Measurements from ENCODE around the gene TRDMT1.

The TRDMT1 gene

GRCh38 chr10:17233286-17233991, 32.0 kb upstream of the TRDMT1 start:
- H3K4ac ChIP-seq (ENCODE audit: low read depth in 1 of 2, low read length in 2 of 2), result no peak overlapping the region
- H3K14ac ChIP-seq (ENCODE audit: low read length in 2 of 2), result no peak overlapping the region
- H3K4me3 ChIP-seq (ENCODE audit: insufficient read depth in 1 of 2, low read depth in 1 of 2, low read length in 2 of 2), result peak overlapping the region in 1 of 2 experiments; percentile 98
- no peak overlapping the region for H2BK5ac ChIP-seq (ENCODE audit: low read depth, low read length, poor library complexity, severe bottlenecking)
- H2BK15ac ChIP-seq (ENCODE audit: low read depth, poor library complexity, severe bottlenecking), result no peak overlapping the region
- peak; percentile 68 for DNase-seq
- no peak overlapping the region for H2AFZ ChIP-seq (ENCODE audit: low read depth, low read length)
- no peak overlapping the region for H4K8ac ChIP-seq (ENCODE audit: low read length)
- no peaks in the 10 kb centered on the region for H3K79me1 ChIP-seq (replicated peaks; ENCODE audit: low read length, poor library complexity, severe bottlenecking)
- H4K91ac ChIP-seq (ENCODE audit: low read length), result no peak overlapping the region
- H3K9me3 ChIP-seq (ENCODE audit: control insufficient read depth, low read length), result no peaks in the 10 kb centered on the region
- no peak overlapping the region for H2AK5ac ChIP-seq (ENCODE audit: low read length, severe bottlenecking)
- peak overlapping the region; percentile 99 for H3K9ac ChIP-seq (ENCODE audit: low read length)
- peaks cover 6% of the 10 kb centered on the region for H3K4me1 ChIP-seq (ENCODE audit: control insufficient read depth, insufficient read depth, low read depth, low read length)
- no peak overlapping the region for H3K23ac ChIP-seq (ENCODE audit: low read length in 2 of 2)
- H2BK120ac ChIP-seq (ENCODE audit: low read depth, low read length), result no peak overlapping the region
- no peak overlapping the region for H3K18ac ChIP-seq (ENCODE audit: low read depth in 1 of 2, low read length in 2 of 2)
- no peaks in the 10 kb centered on the region for H3K27me3 ChIP-seq (ENCODE audit: control insufficient read depth in 1 of 2, insufficient read depth in 1 of 2, low read length in 2 of 2)
- WGBS, result 79% methylated on average over 13 of the region's 14 CpGs
- H2BK12ac ChIP-seq (ENCODE audit: low read length in 2 of 2), result no peak overlapping the region
- H3K4me2 ChIP-seq (ENCODE audit: low read length, poor library complexity, severe bottlenecking), result peak overlapping the region; percentile 89
- H3K27ac ChIP-seq (ENCODE audit: low read length, poor library complexity, severe bottlenecking), result peak overlapping the region; percentile 35
- H3K36me3 ChIP-seq (ENCODE audit: control insufficient read depth in 1 of 2, insufficient read depth in 2 of 2, low read depth in 1 of 2, low read length in 2 of 2), result peaks cover 32 to 85% of the 10 kb centered on the region in 2 experiments

GRCh38 chr10:17232276-17232960, 30.9 kb upstream of the TRDMT1 start:
- Histone ChIP-seq H3K27me3 (ENCODE audit: control insufficient read depth in 1 of 2, insufficient read depth in 1 of 2, low read length in 2 of 2) (no peaks in the 10 kb centered on the region), H2AFZ (ENCODE audit: low read depth, low read length) (no peak overlapping the region), H2BK5ac (ENCODE audit: low read depth, low read length, poor library complexity, severe bottlenecking) (no peak overlapping the region), H3K18ac (ENCODE audit: low read depth in 1 of 2, low read length in 2 of 2) (no peak overlapping the region), H3K23ac (ENCODE audit: low read length in 2 of 2) (no peak overlapping the region), H2BK15ac (ENCODE audit: low read depth, poor library complexity, severe bottlenecking) (no peak overlapping the region), H3K4me3 (ENCODE audit: insufficient read depth in 1 of 2, low read depth in 1 of 2, low read length in 2 of 2) (peak overlapping the region in 1 of 2 experiments; percentile 98), H3K4me2 (ENCODE audit: low read length, poor library complexity, severe bottlenecking) (peak overlapping the region; percentile 2), H3K27ac (ENCODE audit: low read length, poor library complexity, severe bottlenecking) (peak overlapping the region; percentile 64), H4K91ac (ENCODE audit: low read length) (no peak overlapping the region), H3K79me1 (replicated peaks; ENCODE audit: low read length, poor library complexity, severe bottlenecking) (no peaks in the 10 kb centered on the region), H4K8ac (ENCODE audit: low read length) (no peak overlapping the region), H3K9ac (ENCODE audit: low read length) (peak overlapping the region; percentile 99), H3K14ac (ENCODE audit: low read length in 2 of 2) (no peak overlapping the region), H3K4me1 (ENCODE audit: control insufficient read depth, insufficient read depth, low read depth, low read length) (peaks cover 6% of the 10 kb centered on the region), H3K36me3 (ENCODE audit: control insufficient read depth in 1 of 2, insufficient read depth in 2 of 2, low read depth in 1 of 2, low read length in 2 of 2) (peaks cover 32 to 79% of the 10 kb centered on the region in 2 experiments), H3K4ac (ENCODE audit: low read depth in 1 of 2, low read length in 2 of 2) (no peak overlapping the region), H2AK5ac (ENCODE audit: low read length, severe bottlenecking) (no peak overlapping the region), H3K9me3 (ENCODE audit: control insufficient read depth, low read length) (no peaks in the 10 kb centered on the region), H2BK12ac (ENCODE audit: low read length in 2 of 2) (no peak overlapping the region), H2BK120ac (ENCODE audit: low read depth, low read length) (no peak overlapping the region)
- 67% methylated on average over 3 of the region's 3 CpGs for WGBS
- peak; percentile 57 for DNase-seq

- Histone ChIP-seq H2AFZ (ENCODE audit: low read depth, low read length) (no peak overlapping the region), H3K4me1 (ENCODE audit: control insufficient read depth, insufficient read depth, low read depth, low read length) (peaks cover 10% of the 10 kb centered on the region), H3K79me1 (replicated peaks; ENCODE audit: low read length, poor library complexity, severe bottlenecking) (no peaks in the 10 kb centered on the region), H2AK5ac (ENCODE audit: low read length, severe bottlenecking) (no peak overlapping the region), H4K91ac (ENCODE audit: low read length) (no peak overlapping the region), H2BK120ac (ENCODE audit: low read depth, low read length) (no peak overlapping the region), H3K9me3 (ENCODE audit: control insufficient read depth, low read length) (no peaks in the 10 kb centered on the region), H3K27ac (ENCODE audit: low read length, poor library complexity, severe bottlenecking) (no peak overlapping the region), H3K18ac (ENCODE audit: low read depth in 1 of 2, low read length in 2 of 2) (no peak overlapping the region), H4K8ac (ENCODE audit: low read length) (no peak overlapping the region), H2BK15ac (ENCODE audit: low read depth, poor library complexity, severe bottlenecking) (no peak overlapping the region), H3K9ac (ENCODE audit: low read length) (peak overlapping the region; percentile 99), H3K27me3 (ENCODE audit: control insufficient read depth in 1 of 2, insufficient read depth in 1 of 2, low read length in 2 of 2) (no peaks in the 10 kb centered on the region), H3K36me3 (ENCODE audit: control insufficient read depth in 1 of 2, insufficient read depth in 2 of 2, low read depth in 1 of 2, low read length in 2 of 2) (peaks cover 32 to 72% of the 10 kb centered on the region in 2 experiments), H3K14ac (ENCODE audit: low read length in 2 of 2) (no peak overlapping the region), H3K4me3 (ENCODE audit: insufficient read depth in 1 of 2, low read depth in 1 of 2, low read length in 2 of 2) (peak overlapping the region in 1 of 2 experiments; percentile 98), H2BK12ac (ENCODE audit: low read length in 2 of 2) (no peak overlapping the region), H3K23ac (ENCODE audit: low read length in 2 of 2) (no peak overlapping the region), H3K4me2 (ENCODE audit: low read length, poor library complexity, severe bottlenecking) (no peak overlapping the region), H3K4ac (ENCODE audit: low read depth in 1 of 2, low read length in 2 of 2) (no peak overlapping the region), H2BK5ac (ENCODE audit: low read depth, low read length, poor library complexity, severe bottlenecking) (no peak overlapping the region)
- no CpG with 5 or more reads among the region's 1 CpG for WGBS
- DNase-seq, result no peak
Measured at GRCh38 chr10:17231788-17232187, 30.3 kb upstream of the TRDMT1 start.

- H3K4ac ChIP-seq (ENCODE audit: low read depth in 1 of 2, low read length in 2 of 2), result peak overlapping the region; percentile 52 to 94
- peak overlapping the region; percentile 83 to 97 for H3K18ac ChIP-seq (ENCODE audit: low read depth in 1 of 2, low read length in 2 of 2)
- peak overlapping the region; percentile 97 for H4K91ac ChIP-seq (ENCODE audit: low read length)
- peak overlapping the region; percentile 81 to 100 for H3K14ac ChIP-seq (ENCODE audit: low read length in 2 of 2)
- H3K4me1 ChIP-seq (ENCODE audit: control insufficient read depth, insufficient read depth, low read depth, low read length), result peaks cover 11% of the 10 kb centered on the region
- H3K79me1 ChIP-seq (replicated peaks; ENCODE audit: low read length, poor library complexity, severe bottlenecking), result peaks cover 5% of the 10 kb centered on the region
- H3K4me2 ChIP-seq (ENCODE audit: low read length, poor library complexity, severe bottlenecking), result no peak overlapping the region
- peak overlapping the region; percentile 73 for H2BK15ac ChIP-seq (ENCODE audit: low read depth, poor library complexity, severe bottlenecking)
- peak overlapping the region; percentile 84 for H3K27ac ChIP-seq (ENCODE audit: low read length, poor library complexity, severe bottlenecking)
- under 1% methylated on average over 40 of the region's 43 CpGs for WGBS
- peaks cover 30 to 56% of the 10 kb centered on the region in 2 experiments for H3K36me3 ChIP-seq (ENCODE audit: control insufficient read depth in 1 of 2, insufficient read depth in 2 of 2, low read depth in 1 of 2, low read length in 2 of 2)
- no peaks in the 10 kb centered on the region for H3K9me3 ChIP-seq (ENCODE audit: control insufficient read depth, low read length)
- H3K23ac ChIP-seq (ENCODE audit: low read length in 2 of 2), result peak overlapping the region in 1 of 2 experiments; percentile 85
- peak overlapping the region in 1 of 2 experiments; percentile 16 for H2BK12ac ChIP-seq (ENCODE audit: low read length in 2 of 2)
- peak overlapping the region; percentile 72 to 98 for H3K4me3 ChIP-seq (ENCODE audit: insufficient read depth in 1 of 2, low read depth in 1 of 2, low read length in 2 of 2)
- H2AFZ ChIP-seq (ENCODE audit: low read depth, low read length), result no peak overlapping the region
- peak overlapping the region; percentile 84 for H2BK5ac ChIP-seq (ENCODE audit: low read depth, low read length, poor library complexity, severe bottlenecking)
- peak overlapping the region; percentile 67 for H2AK5ac ChIP-seq (ENCODE audit: low read length, severe bottlenecking)
- H3K9ac ChIP-seq (ENCODE audit: low read length), result peak overlapping the region; percentile 99
- H2BK120ac ChIP-seq (ENCODE audit: low read depth, low read length), result peak overlapping the region; percentile 21
- peak overlapping the region; percentile 89 for H4K8ac ChIP-seq (ENCODE audit: low read length)
- peak; percentile 70 for DNase-seq
- H3K27me3 ChIP-seq (ENCODE audit: control insufficient read depth in 1 of 2, insufficient read depth in 1 of 2, low read length in 2 of 2), result no peaks in the 10 kb centered on the region
Measured at GRCh38 chr10:17229967-17230682, 28.7 kb upstream of the TRDMT1 start.

Measured in mesenchymal stem cell (in vitro differentiated cells and primary cell).